Smooth muscle cell (in vitro differentiated cells): ENCODE data around the gene SYNGR2. TPM values are rescaled to one million over a fixed set of nuclear protein-coding genes. Genes with fewer than 3 reads are reported as not detected.

Experiments
- DNase-seq: peaks from one replicate; lab custom pipeline; 2025; ENCODE audit not compliant: unreplicated experiment; lab: John Stamatoyannopoulos, UW
- H2AFZ ChIP-seq: fragments of 200-600 bp; sonication (generic); 2 replicates; pipeline ENCODE4 v1.6.0; 2016; ENCODE audit warnings: antibody characterized with exemption, low read depth, mild to moderate bottlenecking
- H3F3A ChIP-seq: fragments of 200-600 bp; sonication (generic); 2 replicates; pipeline ENCODE4 v1.6.0; 2017; ENCODE audit warnings: antibody characterized with exemption, low read depth
- H3K27ac ChIP-seq: fragments of 200-600 bp; sonication (generic); 2 replicates; pipeline ENCODE4 v1.5.1; 2016; ENCODE audit warnings: low read depth, mild to moderate bottlenecking
- H3K27me3 ChIP-seq: fragments of 200-600 bp; sonication (generic); 2 replicates; pipeline ENCODE4 v1.6.1; 2016; ENCODE audit warnings: low read depth, mild to moderate bottlenecking
- H3K36me3 ChIP-seq: fragments of 200-600 bp; sonication (generic); 2 replicates; pipeline ENCODE4 v1.5.1; 2016; ENCODE audit warnings: low read depth
- H3K4me1 ChIP-seq: fragments of 200-600 bp; sonication (generic); 2 replicates; pipeline ENCODE4 v1.5.1; 2016; ENCODE audit warnings: low read depth
- H3K4me2 ChIP-seq: fragments of 200-600 bp; sonication (generic); 2 replicates; pipeline ENCODE4 v1.6.0; 2016; ENCODE audit warnings: mild to moderate bottlenecking
- H3K4me3 ChIP-seq: fragments of 200-600 bp; sonication (generic); 2 replicates; pipeline ENCODE4 v1.5.1; 2016; ENCODE audit warnings: mild to moderate bottlenecking
- H3K79me2 ChIP-seq: fragments of 200-600 bp; sonication (generic); 2 replicates; pipeline ENCODE4 v1.6.0; 2016; ENCODE audit warnings: low read depth, mild to moderate bottlenecking
- H3K9ac ChIP-seq: fragments of 200-600 bp; sonication (generic); 2 replicates; pipeline ENCODE4 v1.6.0; 2016; ENCODE audit warnings: low read depth
- H3K9me3 ChIP-seq: fragments of 200-600 bp; sonication (generic); replicated peaks from 2 replicates; pipeline ENCODE4 v1.5.1; 2016; ENCODE audit warnings: low read depth
- H4K20me1 ChIP-seq: fragments of 200-600 bp; sonication (generic); 2 replicates; pipeline ENCODE4 v1.6.0; 2016; ENCODE audit warnings: low read depth
- WGBS: methylation state at CpG from one replicate; pipeline ENCODE4 v1.1.7; 2016; ENCODE audit warnings: low lambda C conversion rate; 5-methylcytosine and 5-hydroxymethylcytosine counted together
- polyA plus RNA-seq: library from polyadenylated mRNA; unstranded; fragments of >200 nt; fragmentation: Nextera tagmentation; extraction: Ambion mirVana; gene quantifications from 2 replicates; pipeline ENCODE4 v1.2.1, GENCODE V29; 2016
- total RNA-seq: library from RNA; depleted of rRNA; stranded (reverse); fragments of >200 nt; gene quantifications from 2 replicates; pipeline ENCODE4 v1.2.3, GENCODE V29; 2014
- TF ChIP-seq, protein P1 (sequence below): fragments of 200-600 bp; sonication (generic); IDR thresholded peaks from 2 replicates; pipeline ENCODE4 v1.5.1; 2017; ENCODE audit warnings: borderline replicate concordance, mild to moderate bottlenecking, antibody characterized with exemption; ENCODE audit not compliant: insufficient read depth, poor library complexity, severe bottlenecking

The SYNGR2 gene
- total and polyA plus RNA-seq, 2 experiments from 2014 or later = 46.1 to 64.7 TPM

- H3K36me3 ChIP-seq = no peaks in the 10 kb centered on the region
- DNase-seq = no peak
- no peak overlapping the region for H2AFZ ChIP-seq
- H3K9me3 ChIP-seq = no peaks in the 10 kb centered on the region
- peaks cover 10% of the 10 kb centered on the region for H3F3A ChIP-seq
- no peaks in the 10 kb centered on the region for H3K79me2 ChIP-seq
- H3K27me3 ChIP-seq = no peaks in the 10 kb centered on the region
- H3K4me2 ChIP-seq = no peak overlapping the region
- no peaks in the 10 kb centered on the region for H3K4me1 ChIP-seq
- no peak overlapping the region for H3K4me3 ChIP-seq
- H3K9ac ChIP-seq = no peak overlapping the region
- 83% methylated on average over 6 of the region's 6 CpGs for WGBS
- no peaks in the 10 kb centered on the region for H4K20me1 ChIP-seq
- H3K27ac ChIP-seq = no peak overlapping the region
- TF ChIP-seq, protein P1, sequence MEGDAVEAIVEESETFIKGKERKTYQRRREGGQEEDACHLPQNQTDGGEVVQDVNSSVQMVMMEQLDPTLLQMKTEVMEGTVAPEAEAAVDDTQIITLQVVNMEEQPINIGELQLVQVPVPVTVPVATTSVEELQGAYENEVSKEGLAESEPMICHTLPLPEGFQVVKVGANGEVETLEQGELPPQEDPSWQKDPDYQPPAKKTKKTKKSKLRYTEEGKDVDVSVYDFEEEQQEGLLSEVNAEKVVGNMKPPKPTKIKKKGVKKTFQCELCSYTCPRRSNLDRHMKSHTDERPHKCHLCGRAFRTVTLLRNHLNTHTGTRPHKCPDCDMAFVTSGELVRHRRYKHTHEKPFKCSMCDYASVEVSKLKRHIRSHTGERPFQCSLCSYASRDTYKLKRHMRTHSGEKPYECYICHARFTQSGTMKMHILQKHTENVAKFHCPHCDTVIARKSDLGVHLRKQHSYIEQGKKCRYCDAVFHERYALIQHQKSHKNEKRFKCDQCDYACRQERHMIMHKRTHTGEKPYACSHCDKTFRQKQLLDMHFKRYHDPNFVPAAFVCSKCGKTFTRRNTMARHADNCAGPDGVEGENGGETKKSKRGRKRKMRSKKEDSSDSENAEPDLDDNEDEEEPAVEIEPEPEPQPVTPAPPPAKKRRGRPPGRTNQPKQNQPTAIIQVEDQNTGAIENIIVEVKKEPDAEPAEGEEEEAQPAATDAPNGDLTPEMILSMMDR = no peak
Measured at GRCh38 chr17:78200451-78200850, 32.1 kb downstream of the SYNGR2 start.

- TF ChIP-seq, protein P1 = no peak
- peaks cover 7% of the 10 kb centered on the region for H3F3A ChIP-seq
- no peak overlapping the region for H2AFZ ChIP-seq
- no peak overlapping the region for H3K4me2 ChIP-seq
- H3K9ac ChIP-seq = no peak overlapping the region
- no peak overlapping the region for H3K4me3 ChIP-seq
- H3K9me3 ChIP-seq = no peaks in the 10 kb centered on the region
- no peak for DNase-seq
- no peaks in the 10 kb centered on the region for H3K79me2 ChIP-seq
- no peaks in the 10 kb centered on the region for H3K27me3 ChIP-seq
- no peaks in the 10 kb centered on the region for H3K4me1 ChIP-seq
- 96% methylated on average over 8 of the region's 8 CpGs for WGBS
- no peaks in the 10 kb centered on the region for H4K20me1 ChIP-seq
- H3K27ac ChIP-seq = no peak overlapping the region
- H3K36me3 ChIP-seq = no peaks in the 10 kb centered on the region
Measured at GRCh38 chr17:78202666-78203065, 34.3 kb downstream of the SYNGR2 start.

DNA sequence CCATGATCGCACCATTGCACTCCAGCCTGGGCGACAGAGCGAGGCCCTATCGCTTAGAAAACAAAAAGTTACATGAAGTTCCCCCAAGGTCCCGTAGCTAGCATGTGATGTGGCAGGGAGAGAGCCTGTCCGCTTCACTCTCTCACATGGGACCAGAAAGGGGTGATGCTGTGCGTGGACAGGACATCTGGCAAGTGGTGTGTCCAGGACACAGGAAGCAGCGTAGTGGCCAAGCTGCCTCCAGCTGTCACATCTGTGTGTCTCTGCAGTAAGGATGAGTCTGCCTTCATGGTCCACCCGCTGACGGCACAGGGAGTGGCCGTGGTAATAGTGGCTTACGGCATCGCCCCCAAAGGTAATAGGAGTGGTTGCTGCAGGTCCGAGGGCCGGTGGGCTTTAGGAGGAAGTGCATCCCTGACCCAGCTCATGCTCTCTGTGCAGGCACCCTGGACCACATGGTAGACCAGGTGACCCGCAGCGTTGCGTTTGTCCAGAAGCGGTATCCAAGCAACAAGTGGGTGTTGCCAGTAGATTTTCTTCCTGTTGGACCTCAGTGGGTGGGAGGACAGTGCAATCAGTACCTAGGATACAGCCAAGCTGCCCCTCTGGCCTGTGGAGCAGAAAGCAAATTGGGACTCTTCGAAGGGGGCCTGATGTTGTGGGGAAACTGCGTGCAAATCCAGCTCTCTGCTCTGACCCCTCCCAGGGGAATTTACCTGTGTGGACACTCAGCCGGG lies 36.2 kb downstream of the SYNGR2 start:
- no peaks in the 10 kb centered on the region for H4K20me1 ChIP-seq
- H3K9me3 ChIP-seq = no peaks in the 10 kb centered on the region
- no peak for DNase-seq
- H3K27me3 ChIP-seq = no peaks in the 10 kb centered on the region
- no peaks in the 10 kb centered on the region for H3K4me1 ChIP-seq
- H3K27ac ChIP-seq = no peak overlapping the region
- H3K4me2 ChIP-seq = no peak overlapping the region
- TF ChIP-seq, protein P1 = no peak
- no peak overlapping the region for H3K4me3 ChIP-seq
- no peaks in the 10 kb centered on the region for H3K36me3 ChIP-seq
- no peak overlapping the region for H3K9ac ChIP-seq
- no peak overlapping the region for H2AFZ ChIP-seq
- WGBS = 96% methylated on average over 22 of the region's 22 CpGs
- H3K79me2 ChIP-seq = no peaks in the 10 kb centered on the region
- H3F3A ChIP-seq = no peaks in the 10 kb centered on the region
